ENCODE data around the gene STEAP1B. TPM values are rescaled to one million over a fixed set of nuclear protein-coding genes. Genes with fewer than 3 reads are reported as not detected.

STEAP1B gene
- total RNA-seq, 1 experiment from 2014 or later = 3.2 TPM

GRCh38 chr7:22430457-22430856 lies 69.5 kb downstream of the STEAP1B start:
- H3K4me1 ChIP-seq (ENCODE audit: insufficient read depth, low read length) = peaks cover 11% of the 10 kb centered on the region
- Mint-ChIP-seq H3K27me3 (ENCODE audit: low read depth) (no peaks in the 10 kb centered on the region), H3K9me3 (no peaks in the 10 kb centered on the region), H3K27ac (no peak overlapping the region), H3K4me1 (peaks cover 36 to 39% of the 10 kb centered on the region in 2 experiments), H3K36me3 (ENCODE audit: insufficient read depth in 1 of 3, low read depth in 3 of 3) (0 out of 7 replicates have a peak, but pooled peaks cover 0 to 1% (median 0%) of the 10 kb centered on the region in 3 experiments), H3K4me3 (no peak overlapping the region)
- H2AFZ ChIP-seq (ENCODE audit: low read length) = no peak overlapping the region
- no peak overlapping the region for H2BK15ac ChIP-seq (ENCODE audit: low read depth, low read length)
- no peak for DNase-seq
- no peaks in the 10 kb centered on the region for H3K27me3 ChIP-seq (ENCODE audit: insufficient read depth, low read length)
- H2BK20ac ChIP-seq (ENCODE audit: low read depth, low read length, poor library complexity, severe bottlenecking) = no peak overlapping the region
- no peak overlapping the region for H3K4me2 ChIP-seq (ENCODE audit: insufficient read depth, insufficient read length, low read length)
- no peak overlapping the region for H4K8ac ChIP-seq (replicated peaks; ENCODE audit: insufficient read length, low read depth, low read length)
- no peak overlapping the region for H2BK120ac ChIP-seq (ENCODE audit: low read depth, low read length, poor library complexity, severe bottlenecking)
- H3K9ac ChIP-seq (ENCODE audit: extremely low read depth, insufficient read length, low read length) = no peak overlapping the region
- no peak overlapping the region for H3K56ac ChIP-seq (ENCODE audit: insufficient read length, low read depth, low read length)
- H3K9me3 ChIP-seq (ENCODE audit: control insufficient read depth, low read depth, low read length) = no peaks in the 10 kb centered on the region
- H4K91ac ChIP-seq (ENCODE audit: insufficient read length, low read depth, low read length) = no peak overlapping the region
- H3K23me2 ChIP-seq (ENCODE audit: insufficient read length, low read depth, low read length, poor library complexity, severe bottlenecking) = no peaks in the 10 kb centered on the region
- H3T11ph ChIP-seq (ENCODE audit: low read length) = no peak overlapping the region
- WGBS (ENCODE audit: extremely low coverage, insufficient read length, low lambda C conversion rate) = no CpG with 5 or more reads among the region's 5 CpGs
- no peak overlapping the region for H3K18ac ChIP-seq (ENCODE audit: insufficient read length, low read depth, low read length)
- TF ChIP-seq CTCF (conservative IDR thresholded peaks at IDR 0.05) = no peak
- H3K79me2 ChIP-seq (ENCODE audit: insufficient read depth, low read length) = no peaks in the 10 kb centered on the region
- H3K79me1 ChIP-seq (ENCODE audit: insufficient read depth, low read depth, low read length, poor library complexity, severe bottlenecking) = no peaks in the 10 kb centered on the region
- H2BK12ac ChIP-seq (ENCODE audit: insufficient read length, low read depth, low read length) = no peak overlapping the region
- H4K5ac ChIP-seq (ENCODE audit: insufficient read length, low read depth, low read length) = no peak overlapping the region
- H3K23ac ChIP-seq (ENCODE audit: insufficient read length, low read depth, low read length) = no peak overlapping the region
- H2AK5ac ChIP-seq (ENCODE audit: insufficient read length, low read length) = no peak overlapping the region
- H3K27ac ChIP-seq (ENCODE audit: insufficient read length, low read depth, low read length) = no peak overlapping the region
- H3K4ac ChIP-seq (ENCODE audit: low read depth, low read length) = no peak overlapping the region
- H2BK5ac ChIP-seq (ENCODE audit: insufficient read length, low read length) = no peak overlapping the region
- no peaks in the 10 kb centered on the region for H4K20me1 ChIP-seq (ENCODE audit: control insufficient read depth, insufficient read depth, insufficient read length)
- no peak overlapping the region for H3K14ac ChIP-seq (ENCODE audit: insufficient read depth, low read length)
